ENCODE results near the gene OR10H4.

DNA sequence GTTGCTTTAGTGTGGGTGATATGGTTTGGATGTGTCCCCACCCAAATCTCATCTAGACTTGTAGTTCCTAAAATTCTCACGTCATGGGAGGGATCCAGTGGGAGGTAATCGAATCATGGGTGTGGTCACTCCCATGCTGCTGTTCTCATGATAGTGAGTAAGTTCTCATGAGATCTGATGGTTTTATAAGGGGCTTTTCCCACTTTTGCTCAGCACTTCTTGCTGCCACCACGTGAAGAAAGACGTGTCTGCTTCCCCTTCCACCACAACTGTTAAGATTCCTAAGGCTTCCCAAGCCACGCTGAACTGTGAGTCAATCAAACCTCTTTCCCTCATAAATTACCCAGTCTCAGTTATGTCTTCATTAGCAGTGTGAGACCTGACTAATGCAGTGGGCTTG is 26.0 kb downstream of the OR10H4 start:
- no peak for TF ChIP-seq CTCF (optimal IDR thresholded peaks at IDR 0.05 in 1 of 3, IDR thresholded peaks at IDR 0.05 in 1 of 3, conservative IDR thresholded peaks at IDR 0.05 in 1 of 3; ENCODE audit: extremely low read depth in 1 of 3, insufficient read depth in 2 of 3, low read length in 3 of 3)
- TF ChIP-seq EZH2 (IDR thresholded peaks at IDR 0.05; ENCODE audit: low read length): no peak

All from keratinocyte (primary cell).